Spleen (tissue), 11 donors: ENCODE measurements around the gene ISLR2. TPM values are rescaled to one million over a fixed set of nuclear protein-coding genes. Genes with fewer than 3 reads are reported as not detected.

Experiments used
- polyA plus RNA-seq, 3 donors: library from polyadenylated mRNA; stranded (reverse); fragments of 200-250 nt; gene quantifications; one replicate each; pipeline ENCODE4 v1.2.1, GENCODE V29; 2013
- small RNA-seq, 4 donors: library from RNA; depleted of rRNA; stranded (forward); fragments of <200 nt; gene quantifications; one replicate each; pipeline ENCODE3, GENCODE V24; 2016
- total RNA-seq, 7 donors: library from RNA; depleted of rRNA in 3 of 7; stranded (reverse); fragments of >200 nt in 3 of 7; fragmentation: NEBNext Ultra II Directional in 4 of 7; extraction: Animal tissue kit (Norgen Biotek cat#: 25700) in 4 of 7; gene quantifications; one replicate each; pipeline versions ENCODE4 v1.1.0 to v1.2.1, GENCODE V29; 2016 to 2021
- donor health status: healthy with polysubstance abuse.
- donor health status: DM: no; HTN: no; CAD: no; lungs with moderate emphysema.
- donor health status: DM: no; HTN: no; CAD: no.
- donor health status: Bipolar disorder and iron deficiency.
- donor health status: healthy.
- donor health status: DM: no; HTN: no; CAD: no.
- donor health status: DM: yes; HTN: yes; CAD: no.

Gene ISLR2
- total and polyA plus RNA-seq, 10 donors, result 0.20 to 3.0 (median 1.2) TPM

Small RNA genes within 50 kb of the gene (small RNA-seq; reads per million reads assigned to genes)
- gene RF00017, result 0 reads per million in 4 donors

Other genes with a start within 250 kb of the ISLR2 start
- 1 to 10 TPM; 3.3 to 9.4 (median 6.4) TPM for gene LOXL1, start 204.1 kb upstream of the ISLR2 start, total RNA-seq
- 10 to 100 TPM in 1 of 3 donors, 1 to 10 TPM in 2; 7.9 to 11.3 (median 9.4) TPM for gene LOXL1, start 204.1 kb upstream of the ISLR2 start, polyA plus RNA-seq
- gene STOML1, start 138.3 kb upstream of the ISLR2 start, total RNA-seq, result 10 to 100 TPM in 3 of 7 donors, 1 to 10 TPM in 4; 9.0 to 15.2 (median 9.6) TPM
- gene STOML1, start 138.3 kb upstream of the ISLR2 start, polyA plus RNA-seq, result 10 to 100 TPM in 2 of 3 donors, 1 to 10 TPM in 1; 8.2 to 12.4 (median 10.4) TPM
- 100 to 1,000 TPM in 2 of 7 donors, 10 to 100 TPM in 5; 79.5 to 127 (median 88.4) TPM for gene PML, start 135.9 kb upstream of the ISLR2 start, total RNA-seq
- 10 to 100 TPM; 17.5 to 34.6 (median 26.1) TPM for gene PML, start 135.9 kb upstream of the ISLR2 start, polyA plus RNA-seq
- gene GOLGA6A, start 48.0 kb upstream of the ISLR2 start, total RNA-seq, result under 1 TPM in 2 of 7 donors, not detected in 5; 0.35 to 0.61 TPM
- gene GOLGA6A, start 48.0 kb upstream of the ISLR2 start, polyA plus RNA-seq, result under 1 TPM in 1 of 3 donors, not detected in 2; 0.03 TPM
- gene ISLR, start 43.1 kb downstream of the ISLR2 start, total RNA-seq, result 10 to 100 TPM; 13.4 to 69.4 (median 34.2) TPM
- 10 to 100 TPM; 14.4 to 24.2 (median 21.4) TPM for gene ISLR, start 43.1 kb downstream of the ISLR2 start, polyA plus RNA-seq
- 1 to 10 TPM in 2 of 7 donors, under 1 TPM in 2, not detected in 3; 0.47 to 1.8 (median 0.94) TPM for gene STRA6, start 72.2 kb downstream of the ISLR2 start, total RNA-seq
- gene STRA6, start 72.2 kb downstream of the ISLR2 start, polyA plus RNA-seq, result 1 to 10 TPM in 1 of 3 donors, under 1 TPM in 2; 0.68 to 1.2 (median 0.96) TPM
- not detected for gene CCDC33, start 105.7 kb downstream of the ISLR2 start, total RNA-seq
- under 1 TPM in 1 of 3 donors, not detected in 2; 0.08 TPM for gene CCDC33, start 105.7 kb downstream of the ISLR2 start, polyA plus RNA-seq
- 10 to 100 TPM in 1 of 7 donors, 1 to 10 TPM in 6; 3.2 to 14.3 (median 5.0) TPM for gene CYP11A1, start 237.1 kb downstream of the ISLR2 start, total RNA-seq
- 1 to 10 TPM; 1.6 to 3.6 (median 1.7) TPM for gene CYP11A1, start 237.1 kb downstream of the ISLR2 start, polyA plus RNA-seq